Transverse colon (tissue), 4 donors: ENCODE measurements around the gene CFD.

Experiments used
- CTCF ChIP-seq, 5 experiments: fragments of 200-600 bp in 3 of 5; fragments of 450-650 bp in 2 of 5; sonication (generic) in 3 of 5; IDR thresholded peaks; 1 replicate in 2 of 5; 2 replicates in 3 of 5; pipeline ENCODE4 v1.5.1; 2016 to 2017; ENCODE audit warnings: antibody characterized with exemption in 5 of 5, inconsistent platforms in 3 of 5, mild to moderate bottlenecking in 2 of 5, moderate library complexity in 1 of 5
- EP300 ChIP-seq: sonication (generic); formaldehyde crosslinking; IDR thresholded peaks from one replicate; pipeline ENCODE4 v1.6.1; 2017; ENCODE audit warnings: antibody characterized with exemption, low read depth
- POLR2A ChIP-seq: fragments of 450-650 bp; IDR thresholded peaks from one replicate; pipeline ENCODE4 v1.6.1; 2016; ENCODE audit warnings: antibody characterized with exemption, mild to moderate bottlenecking, moderate library complexity
- POLR2AphosphoS5 ChIP-seq, 3 donors: sonication (generic); formaldehyde crosslinking; IDR thresholded peaks; one replicate each; pipeline ENCODE4 v1.6.1; 2016; ENCODE audit warnings: antibody characterized with exemption in 3 of 3

DNA sequence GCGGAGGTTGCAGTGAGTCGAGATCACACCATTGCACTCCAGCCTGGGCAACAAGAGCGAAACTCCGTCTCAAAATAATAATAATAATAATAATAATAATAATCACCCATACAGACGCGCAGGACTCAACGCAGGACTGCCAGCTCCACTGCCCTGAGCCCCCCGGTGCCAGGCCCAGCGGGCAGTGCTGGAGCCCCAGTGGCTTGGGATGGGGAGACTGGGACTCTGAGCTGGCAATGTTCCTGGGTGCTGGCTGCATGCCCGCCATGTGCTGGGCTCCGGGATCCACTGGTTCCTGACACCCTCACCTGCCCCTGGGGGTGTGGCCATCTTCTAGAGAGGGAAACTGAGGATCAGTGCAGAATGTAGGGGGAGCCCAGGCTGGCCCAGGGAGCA is 32.2 kb upstream of the CFD start:
- TF ChIP-seq POLR2A (no peak), CTCF (IDR thresholded peaks at IDR 0.05) (no peak), EP300 (no peak), POLR2AphosphoS5 (IDR thresholded peaks at IDR 0.05) (no peak)
